K562 (cell line): ENCODE data around the gene PAF1.

Experiments
- CHD4 ChIP-seq: fragments of 200-600 bp; sonication (generic); IDR thresholded peaks from 3 replicates; pipeline ENCODE4 v1.6.1; 2012; ENCODE audit warnings: low read depth, mild to moderate bottlenecking, mixed read lengths, low read length, inconsistent platforms; ENCODE audit not compliant: insufficient read depth, insufficient replicate concordance, poor library complexity, severe bottlenecking
- DMBX1 ChIP-seq: fragments of 250-450 bp; sonication (Bioruptor Pico); IDR thresholded peaks from 2 replicates; pipeline ENCODE4 v1.8.0; 2022; ENCODE audit warnings: inconsistent platforms, mild to moderate bottlenecking, moderate library complexity, borderline replicate concordance
- HDGF ChIP-seq: fragments of 450-650 bp; IDR thresholded peaks from 2 replicates; pipeline ENCODE4 v1.6.1; 2016
- KLF6 ChIP-seq: fragments of 250-450 bp; sonication (Bioruptor Pico); IDR thresholded peaks from 2 replicates; pipeline ENCODE4 v1.4.0; 2020; ENCODE audit warnings: mild to moderate bottlenecking, moderate library complexity, borderline replicate concordance
- MAX ChIP-seq: sonication (generic); formaldehyde crosslinking; IDR thresholded peaks from 2 replicates; pipeline ENCODE4 v1.9.0; 2022; ENCODE audit warnings: mild to moderate bottlenecking, missing genetic modification reagents
- NFIC ChIP-seq: fragments of 450-650 bp; IDR thresholded peaks from 2 replicates; pipeline ENCODE4 v1.6.1; 2017; ENCODE audit warnings: mild to moderate bottlenecking, inconsistent platforms
- POLR2AphosphoS5 ChIP-seq: IDR thresholded peaks from 2 replicates; pipeline ENCODE4 v1.6.1; 2011; ENCODE audit warnings: mild to moderate bottlenecking, low read depth, low read length, moderate library complexity; ENCODE audit not compliant: control insufficient read depth, insufficient read depth
- SAFB ChIP-seq: fragments of 200-400 bp; formaldehyde crosslinking; IDR thresholded peaks from 2 replicates; pipeline ENCODE4 v1.6.1; 2017; ENCODE audit warnings: low read depth, low read length, borderline replicate concordance
- SOX6 ChIP-seq: fragments of 450-650 bp; IDR thresholded peaks from 2 replicates; pipeline ENCODE4 v1.6.1; 2014; ENCODE audit warnings: mild to moderate bottlenecking
- ZNF217 ChIP-seq: sonication (generic); formaldehyde crosslinking; IDR thresholded peaks from 2 replicates; pipeline ENCODE4 v1.8.0; 2022; ENCODE audit warnings: mild to moderate bottlenecking, missing genetic modification reagents

GRCh38 chr19:39416152-39417120 is 25.5 kb upstream of the PAF1 start:
- TF ChIP-seq CHD4, result no peak
- no peak for TF ChIP-seq SOX6
- no peak for TF ChIP-seq HDGF
- TF ChIP-seq NFIC, result no peak
- TF ChIP-seq ZNF217 (CRISPR knock-in tag), result no peak
- no peak for TF ChIP-seq KLF6
- TF ChIP-seq SAFB, result no peak
- no peak for TF ChIP-seq DMBX1
- no peak for TF ChIP-seq MAX
- TF ChIP-seq POLR2AphosphoS5, result no peak
